GM19351 (cell line): Measurements from ENCODE around the gene TAF12.
"Not testable (repeated sequence)": the region's sequence is repeated elsewhere in the genome, so short reads cannot be mapped to it uniquely, and the experiment has no call there.

Experiments
- ATAC-seq: cut with Tn5 transposase; IDR thresholded peaks from one replicate; pipeline ENCODE4 v1.9.1; 2021; ENCODE audit warnings: mild to moderate bottlenecking, moderate library complexity; ENCODE audit not compliant: unreplicated experiment

Gene TAF12

DNA sequence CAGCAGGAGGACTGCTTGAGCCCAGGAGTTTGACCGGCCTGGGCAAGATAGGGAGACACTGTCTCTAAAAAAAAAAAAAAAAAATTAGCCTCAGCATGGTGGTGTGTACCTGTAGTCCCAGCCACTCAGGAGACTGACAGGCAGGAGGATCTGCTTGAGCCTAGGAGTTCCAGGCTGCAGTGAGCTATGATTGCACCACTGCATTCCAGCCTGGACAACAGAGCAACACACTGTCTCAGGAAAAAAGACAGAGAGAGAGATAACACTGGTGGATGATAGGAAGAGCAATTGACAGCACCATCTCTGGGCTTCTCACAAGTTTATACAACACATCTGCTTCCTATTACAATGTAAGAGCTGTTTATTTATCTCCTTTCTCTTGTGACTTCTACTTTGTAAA is 3.2 kb upstream of the TAF12 start:
- ATAC-seq = no peak

- ATAC-seq = not testable (repeated sequence)
These were observed 2.5 kb upstream of the TAF12 start for GRCh38 chr1:28645406-28645805.

GRCh38 chr1:28644494-28644893 is 1.6 kb upstream of the TAF12 start:
- ATAC-seq = no peak

GRCh38 chr1:28642056-28642846 is 616 bp downstream of the TAF12 start:
- ATAC-seq = no peak

GRCh38 chr1:28640766-28641165 is 2.1 kb downstream of the TAF12 start:
- no peak for ATAC-seq

- no peak for ATAC-seq
These were observed 10.3 kb downstream of the TAF12 start for GRCh38 chr1:28632560-28632959.

- ATAC-seq = no peak
These were observed 11.2 kb downstream of the TAF12 start for GRCh38 chr1:28631713-28632112.

DNA sequence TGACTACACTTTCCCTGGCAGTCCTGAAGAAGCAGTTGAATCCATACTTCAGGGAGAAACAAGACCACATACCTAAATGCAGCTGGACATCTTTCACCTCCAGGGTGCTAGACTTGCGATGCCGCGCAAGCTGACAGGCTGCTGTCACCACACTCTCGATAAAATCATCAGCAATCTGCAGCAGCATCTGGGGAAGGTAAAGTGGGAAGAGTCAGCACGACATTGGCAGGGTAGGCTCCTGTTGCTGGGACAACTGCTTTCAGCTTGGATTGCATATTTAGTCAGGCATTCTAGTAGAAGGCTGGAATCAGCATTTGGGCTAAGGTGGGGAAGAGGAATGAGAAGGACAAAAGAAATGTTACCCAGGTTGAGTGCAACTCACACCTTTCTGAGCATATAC is 29.7 kb downstream of the TAF12 start:
- no peak for ATAC-seq

GRCh38 chr1:28606771-28607170 is 36.1 kb downstream of the TAF12 start:
- no peak for ATAC-seq

- no peak for ATAC-seq
These were observed 37.9 kb downstream of the TAF12 start for GRCh38 chr1:28604962-28605361.

DNA sequence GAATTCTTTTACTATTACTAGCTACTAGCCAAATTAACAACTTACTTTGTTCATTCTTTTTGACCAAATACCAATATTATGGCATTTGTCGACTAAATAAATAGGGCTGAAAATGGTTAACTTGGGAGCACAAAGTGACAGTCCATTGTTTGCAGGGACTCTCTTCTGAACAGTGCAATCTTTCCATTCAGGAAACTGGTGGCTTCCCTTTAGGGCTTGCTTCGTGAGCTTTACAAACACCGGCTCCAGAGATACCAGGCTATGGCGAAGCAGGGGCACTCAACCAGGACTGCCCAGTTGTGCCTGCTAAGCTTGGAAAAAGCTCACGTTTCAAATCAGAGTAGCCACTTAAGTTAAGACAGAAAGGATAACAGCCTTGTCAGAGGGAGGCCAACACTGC is 38.5 kb downstream of the TAF12 start:
- ATAC-seq = no peak

- no peak for ATAC-seq
These were observed 40.1 kb downstream of the TAF12 start for GRCh38 chr1:28602536-28603439.

GRCh38 chr1:28601696-28602095 is 41.2 kb downstream of the TAF12 start:
- ATAC-seq = no peak

- not testable (repeated sequence) for ATAC-seq
These were observed 46.6 kb downstream of the TAF12 start for GRCh38 chr1:28596276-28596675.

GRCh38 chr1:28595412-28596191 is 47.3 kb downstream of the TAF12 start:
- no peak for ATAC-seq

DNA sequence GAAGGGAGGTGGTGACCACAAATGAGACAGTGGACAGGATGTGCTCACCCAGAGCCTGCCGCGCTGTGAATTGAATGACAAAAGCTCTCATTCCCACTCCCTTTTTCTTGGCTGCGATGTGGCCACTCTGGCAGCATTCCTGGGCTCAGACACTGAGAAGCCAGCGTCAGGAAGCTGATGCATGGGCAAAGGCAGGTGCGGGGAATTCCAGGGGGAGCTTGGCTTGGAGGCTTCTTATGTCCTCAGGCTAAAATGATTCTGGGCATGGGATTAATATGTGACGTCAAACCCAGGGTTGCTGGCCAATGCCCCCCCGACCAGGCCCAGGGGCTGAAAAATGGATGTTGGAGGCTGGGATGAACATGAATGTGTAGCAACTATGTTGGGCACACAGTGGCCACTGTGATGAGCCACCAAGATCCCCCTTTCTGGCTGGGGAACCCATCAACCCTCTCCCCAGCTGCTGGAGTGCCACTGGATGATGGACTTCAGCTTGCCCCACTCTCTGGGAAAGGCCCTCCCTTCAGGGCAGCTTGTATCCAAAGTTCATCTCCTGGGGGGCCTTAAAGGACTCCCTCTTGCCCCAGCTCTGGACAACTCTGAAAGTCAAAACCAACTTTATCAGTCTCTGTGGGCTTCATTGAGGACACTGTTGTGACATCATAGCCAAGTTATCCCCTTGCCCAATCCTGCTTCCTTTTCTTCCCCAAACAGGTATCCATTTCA is 48.0 kb downstream of the TAF12 start:
- ATAC-seq = not testable (repeated sequence)

- ATAC-seq = not testable (repeated sequence)
These were observed 48.9 kb downstream of the TAF12 start for GRCh38 chr1:28593988-28594356.

DNA sequence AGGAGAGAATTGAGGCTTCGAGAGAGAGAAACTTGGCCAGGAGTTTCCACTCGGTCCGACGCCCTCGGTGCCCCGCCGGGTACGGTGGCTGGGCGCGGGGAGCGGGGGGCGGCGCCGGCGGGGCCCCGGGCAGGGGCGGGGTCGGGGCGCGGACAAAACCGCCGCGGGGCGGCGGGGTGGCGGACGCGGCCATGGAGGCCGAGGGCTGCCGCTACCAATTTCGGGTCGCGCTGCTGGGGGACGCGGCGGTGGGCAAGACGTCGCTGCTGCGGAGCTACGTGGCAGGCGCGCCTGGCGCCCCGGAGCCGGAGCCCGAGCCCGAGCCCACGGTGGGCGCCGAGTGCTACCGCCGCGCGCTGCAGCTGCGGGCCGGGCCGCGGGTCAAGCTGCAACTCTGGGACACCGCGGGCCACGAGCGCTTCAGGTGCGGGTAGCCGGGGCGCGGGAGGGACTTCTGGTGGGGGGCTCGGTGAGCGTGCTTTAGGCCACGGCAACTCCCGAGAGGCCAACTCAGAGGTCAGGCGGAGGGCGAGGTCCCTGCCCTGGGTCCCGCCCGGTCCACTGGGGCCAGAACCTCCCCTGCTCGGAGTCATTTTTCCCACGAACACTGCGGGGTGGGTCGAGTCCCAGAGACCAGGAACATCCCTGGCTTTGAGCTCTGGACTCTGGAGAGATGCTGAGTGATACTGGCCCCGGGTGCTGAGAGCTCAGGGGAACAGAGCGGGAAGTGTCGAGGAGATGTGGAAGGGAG is 50.4 kb downstream of the TAF12 start:
- no peak for ATAC-seq

DNA sequence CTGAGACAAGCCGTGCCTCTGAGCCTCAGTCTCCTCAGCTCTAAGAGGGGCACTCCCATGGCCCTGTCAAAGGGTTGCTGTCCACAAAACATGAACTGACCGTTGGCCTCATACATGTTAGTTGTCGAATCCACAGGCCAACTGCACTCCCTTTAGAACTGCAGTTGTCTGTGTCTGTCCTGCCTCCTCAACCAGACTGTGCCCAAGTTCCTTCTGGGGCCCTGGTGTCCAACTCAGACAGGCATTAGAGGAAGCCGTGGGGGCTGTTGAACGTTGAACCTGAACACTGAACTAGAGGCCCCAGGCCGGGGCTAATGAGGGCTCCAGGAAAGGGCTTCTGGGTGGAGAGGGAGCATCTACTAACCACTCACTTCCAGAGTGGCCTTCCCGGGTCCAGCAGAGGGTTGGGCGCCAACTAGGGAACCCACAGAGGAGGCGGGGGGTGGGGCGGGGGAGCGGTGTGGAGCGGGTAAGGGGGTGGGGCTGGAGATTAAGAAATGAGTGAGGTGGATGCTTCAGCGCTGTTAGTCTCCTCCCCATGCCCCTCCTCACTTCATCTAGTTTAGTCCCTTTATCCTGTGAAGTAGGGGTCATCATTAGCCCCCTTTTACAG is 51.1 kb downstream of the TAF12 start, which contains the start of gene RAB42:
Gene RAB42, plus strand, starts transcription at position 558 of the 613 bp plus-strand sequence. CDS start 247 bp downstream, outside the sequence.
- ATAC-seq = no peak
